H9 (cell line): Measurements from ENCODE around the gene NHERF1. TPM values are rescaled to one million over a fixed set of nuclear protein-coding genes. Genes with fewer than 3 reads are reported as not detected.

ENCODE experiments used
- DNase-seq: peaks from one replicate; pipeline ENCODE4 v3.0.0-alpha.2; 2017
- H2AFZ ChIP-seq: one replicate; pipeline ENCODE4 v1.6.1; 2013; ENCODE audit warnings: mild to moderate bottlenecking, low read length, control low read depth, moderate library complexity
- H2AK5ac ChIP-seq: 2 replicates; pipeline ENCODE4 v1.6.1; 2013; ENCODE audit warnings: low read length, control low read depth, mixed read lengths; ENCODE audit not compliant: insufficient read length
- H2BK120ac ChIP-seq: one replicate; pipeline ENCODE4 v1.6.1; 2013; ENCODE audit warnings: low read depth, mild to moderate bottlenecking, low read length, control low read depth, inconsistent platforms; ENCODE audit not compliant: poor library complexity, severe bottlenecking
- H2BK12ac ChIP-seq: 2 replicates; pipeline ENCODE4 v1.6.1; 2013; ENCODE audit warnings: low read length, control low read depth, mixed read lengths, low read depth; ENCODE audit not compliant: insufficient read length
- H2BK15ac ChIP-seq: 2 replicates; pipeline ENCODE4 v1.6.1; 2013; ENCODE audit warnings: low read depth, low read length, control low read depth
- H2BK20ac ChIP-seq: one replicate; pipeline ENCODE4 v1.6.1; 2013; ENCODE audit warnings: low read depth, mild to moderate bottlenecking, low read length, control low read depth, inconsistent platforms; ENCODE audit not compliant: poor library complexity, severe bottlenecking
- H2BK5ac ChIP-seq: 2 replicates; pipeline ENCODE4 v1.6.1; 2013; ENCODE audit warnings: low read length, control low read depth, mixed read lengths; ENCODE audit not compliant: insufficient read length
- H3K14ac ChIP-seq: 2 replicates; pipeline ENCODE4 v1.6.1; 2013; ENCODE audit warnings: low read length, control low read depth; ENCODE audit not compliant: insufficient read depth
- H3K18ac ChIP-seq: 2 replicates; pipeline ENCODE4 v1.6.1; 2013; ENCODE audit warnings: low read depth, mild to moderate bottlenecking, mixed read lengths, low read length, control low read depth; ENCODE audit not compliant: insufficient read length
- H3K23ac ChIP-seq: 2 replicates; pipeline ENCODE4 v1.6.1; 2013; ENCODE audit warnings: low read length, control low read depth, mixed read lengths, low read depth; ENCODE audit not compliant: insufficient read length
- H3K23me2 ChIP-seq: 2 replicates; pipeline ENCODE4 v1.6.1; 2013; ENCODE audit warnings: low read depth, mild to moderate bottlenecking, mixed read lengths, low read length, control low read depth; ENCODE audit not compliant: insufficient read length, poor library complexity, severe bottlenecking
- H3K27ac ChIP-seq: 2 replicates; pipeline ENCODE4 v1.5.1; 2013; ENCODE audit warnings: low read length, control low read depth, mixed read lengths, low read depth; ENCODE audit not compliant: insufficient read length
- H3K27me3 ChIP-seq: 2 replicates; pipeline ENCODE4 v1.6.1; 2013; ENCODE audit warnings: low read length, control low read depth, inconsistent platforms; ENCODE audit not compliant: insufficient read depth
- H3K4ac ChIP-seq: 2 replicates; pipeline ENCODE4 v1.6.1; 2013; ENCODE audit warnings: low read depth, mild to moderate bottlenecking, control low read depth, inconsistent platforms, low read length, moderate library complexity
- H3K4me1 ChIP-seq: 2 replicates; pipeline ENCODE4 v1.6.1; 2013; ENCODE audit warnings: low read length, control low read depth, inconsistent platforms; ENCODE audit not compliant: insufficient read depth
- H3K4me2 ChIP-seq: 2 replicates; pipeline ENCODE4 v1.6.1; 2013; ENCODE audit warnings: low read length, control low read depth, mixed read lengths; ENCODE audit not compliant: insufficient read length, insufficient read depth
- H3K56ac ChIP-seq: 2 replicates; pipeline ENCODE4 v1.6.1; 2013; ENCODE audit warnings: low read depth, mild to moderate bottlenecking, mixed read lengths, low read length, control low read depth; ENCODE audit not compliant: insufficient read length
- H3K79me1 ChIP-seq: 2 replicates; pipeline ENCODE4 v1.6.1; 2013; ENCODE audit warnings: low read depth, mild to moderate bottlenecking, moderate library complexity, low read length, control low read depth, inconsistent platforms; ENCODE audit not compliant: insufficient read depth, poor library complexity, severe bottlenecking
- H3K79me2 ChIP-seq: 2 replicates; pipeline ENCODE4 v1.6.1; 2013; ENCODE audit warnings: low read length, control low read depth, inconsistent platforms; ENCODE audit not compliant: insufficient read depth
- H3K9ac ChIP-seq: 2 replicates; pipeline ENCODE4 v1.6.1; 2013; ENCODE audit warnings: low read length, control low read depth, mixed read lengths; ENCODE audit not compliant: insufficient read length; ENCODE audit errors: extremely low read depth
- H3K9me3 ChIP-seq: one replicate; pipeline ENCODE4 v1.6.1; 2013; ENCODE audit warnings: low read depth, low read length, inconsistent platforms; ENCODE audit not compliant: control insufficient read depth
- H3T11ph ChIP-seq: one replicate; pipeline ENCODE4 v1.6.1; 2013; ENCODE audit warnings: mild to moderate bottlenecking, low read length, control low read depth, inconsistent platforms
- H4K20me1 ChIP-seq: one replicate; pipeline ENCODE4 v1.6.1; 2013; ENCODE audit not compliant: control insufficient read depth, insufficient read length, insufficient read depth
- H4K5ac ChIP-seq: 2 replicates; pipeline ENCODE4 v1.6.1; 2013; ENCODE audit warnings: low read depth, mild to moderate bottlenecking, mixed read lengths, low read length, control low read depth; ENCODE audit not compliant: insufficient read length
- H4K8ac ChIP-seq: replicated peaks from 2 replicates; pipeline ENCODE4 v1.6.1; 2013; ENCODE audit warnings: low read length, control low read depth, mixed read lengths, low read depth; ENCODE audit not compliant: insufficient read length
- H4K91ac ChIP-seq: 2 replicates; pipeline ENCODE4 v1.6.1; 2013; ENCODE audit warnings: low read depth, mild to moderate bottlenecking, moderate library complexity, mixed read lengths, low read length, control low read depth; ENCODE audit not compliant: insufficient read length
- H3K27ac Mint-ChIP-seq, 3 experiments: 2 replicates in 2 of 3; 3 replicates in 1 of 3; pipeline ENCODE4 v1.8.0; 2020 to 2021; ENCODE audit warnings: mixed read lengths in 3 of 3, mild to moderate bottlenecking in 1 of 3, moderate library complexity in 1 of 3
- H3K27me3 Mint-ChIP-seq: 2 replicates; pipeline ENCODE4 v1.8.0; 2021; ENCODE audit warnings: low read depth, mild to moderate bottlenecking, moderate library complexity, mixed read lengths
- H3K36me3 Mint-ChIP-seq, 3 experiments: 2 replicates in 2 of 3; 3 replicates in 1 of 3; pipeline ENCODE4 v1.8.0; 2020 to 2021; ENCODE audit warnings: low read depth in 3 of 3, mixed read lengths in 3 of 3; ENCODE audit not compliant: insufficient read depth in 1 of 3
- H3K4me1 Mint-ChIP-seq, 2 experiments: 2 replicates each; pipeline ENCODE4 v1.8.0; 2020; ENCODE audit warnings: mixed read lengths in 2 of 2
- H3K4me3 Mint-ChIP-seq, 2 experiments: 2 replicates in 1 of 2; 3 replicates in 1 of 2; pipeline ENCODE4 v1.8.0; 2020 to 2021; ENCODE audit warnings: mild to moderate bottlenecking in 2 of 2, mixed read lengths in 2 of 2, moderate library complexity in 1 of 2
- H3K9me3 Mint-ChIP-seq, 2 experiments: 2 replicates in 1 of 2; 3 replicates in 1 of 2; pipeline ENCODE4 v1.8.0; 2020; ENCODE audit warnings: mild to moderate bottlenecking in 2 of 2, mixed read lengths in 2 of 2, moderate library complexity in 1 of 2
- WGBS: extraction: QIAGEN DNeasy Blood & Tissue Kit; methylation state at CpG from one replicate; pipeline ENCODE4 v1.1.7; 2013; ENCODE audit warnings: missing lambda C conversion rate, low lambda C conversion rate, mixed read lengths; ENCODE audit not compliant: insufficient read length; ENCODE audit errors: extremely low coverage; 5-methylcytosine and 5-hydroxymethylcytosine counted together
- total RNA-seq: library from RNA; stranded (reverse); gene quantifications from 2 replicates; pipeline ENCODE4 v1.2.1, GENCODE V29; 2021
- TF ChIP-seq, protein P1 (sequence below): fragments of 200-600 bp; sonication (generic); conservative IDR thresholded peaks from 3 replicates; pipeline ENCODE4 v1.8.0; 2021; ENCODE audit warnings: antibody characterized with exemption, mild to moderate bottlenecking

Gene NHERF1
- total RNA-seq, 1 experiment from 2014 or later: 74.4 TPM

GRCh38 chr17:74797824-74798223 is 49.4 kb downstream of the NHERF1 start:
- H3K4ac ChIP-seq: no peak overlapping the region
- Mint-ChIP-seq H3K4me3 (no peak overlapping the region), H3K9me3 (no peaks in the 10 kb centered on the region), H3K27me3 (no peaks in the 10 kb centered on the region), H3K27ac (no peak overlapping the region), H3K4me1 (no peaks in the 10 kb centered on the region), H3K36me3 (peaks cover 12 to 54% (median 44%) of the 10 kb centered on the region in 3 experiments; a peak in 6 of 7 replicates)
- H3T11ph ChIP-seq: no peak overlapping the region
- H4K8ac ChIP-seq: no peak overlapping the region
- no peak overlapping the region for H3K18ac ChIP-seq
- H4K91ac ChIP-seq: no peak overlapping the region
- no peak overlapping the region for H3K27ac ChIP-seq
- no peak overlapping the region for H3K14ac ChIP-seq
- H3K4me1 ChIP-seq: no peaks in the 10 kb centered on the region
- H2AK5ac ChIP-seq: no peak overlapping the region
- no peaks in the 10 kb centered on the region for H3K9me3 ChIP-seq
- H4K5ac ChIP-seq: no peak overlapping the region
- H2BK120ac ChIP-seq: no peak overlapping the region
- H2BK20ac ChIP-seq: no peak overlapping the region
- no peak overlapping the region for H3K56ac ChIP-seq
- no peaks in the 10 kb centered on the region for H3K79me2 ChIP-seq
- no peak overlapping the region for H2BK12ac ChIP-seq
- no peak overlapping the region for H3K23ac ChIP-seq
- no peak overlapping the region for H3K9ac ChIP-seq
- no peaks in the 10 kb centered on the region for H4K20me1 ChIP-seq
- H3K4me2 ChIP-seq: no peak overlapping the region
- no peak overlapping the region for H2BK5ac ChIP-seq
- no peaks in the 10 kb centered on the region for H3K27me3 ChIP-seq
- H3K23me2 ChIP-seq: no peaks in the 10 kb centered on the region
- no peaks in the 10 kb centered on the region for H3K79me1 ChIP-seq
- H2AFZ ChIP-seq: no peak overlapping the region
- no peak overlapping the region for H2BK15ac ChIP-seq
- no CpG with 5 or more reads among the region's 4 CpGs for WGBS
- TF ChIP-seq, protein P1, sequence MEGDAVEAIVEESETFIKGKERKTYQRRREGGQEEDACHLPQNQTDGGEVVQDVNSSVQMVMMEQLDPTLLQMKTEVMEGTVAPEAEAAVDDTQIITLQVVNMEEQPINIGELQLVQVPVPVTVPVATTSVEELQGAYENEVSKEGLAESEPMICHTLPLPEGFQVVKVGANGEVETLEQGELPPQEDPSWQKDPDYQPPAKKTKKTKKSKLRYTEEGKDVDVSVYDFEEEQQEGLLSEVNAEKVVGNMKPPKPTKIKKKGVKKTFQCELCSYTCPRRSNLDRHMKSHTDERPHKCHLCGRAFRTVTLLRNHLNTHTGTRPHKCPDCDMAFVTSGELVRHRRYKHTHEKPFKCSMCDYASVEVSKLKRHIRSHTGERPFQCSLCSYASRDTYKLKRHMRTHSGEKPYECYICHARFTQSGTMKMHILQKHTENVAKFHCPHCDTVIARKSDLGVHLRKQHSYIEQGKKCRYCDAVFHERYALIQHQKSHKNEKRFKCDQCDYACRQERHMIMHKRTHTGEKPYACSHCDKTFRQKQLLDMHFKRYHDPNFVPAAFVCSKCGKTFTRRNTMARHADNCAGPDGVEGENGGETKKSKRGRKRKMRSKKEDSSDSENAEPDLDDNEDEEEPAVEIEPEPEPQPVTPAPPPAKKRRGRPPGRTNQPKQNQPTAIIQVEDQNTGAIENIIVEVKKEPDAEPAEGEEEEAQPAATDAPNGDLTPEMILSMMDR: no peak
- no peak for DNase-seq
